GM13977 (cell line): ENCODE measurements around the gene FAM117B.
"Not testable (repeated sequence)": the region's sequence is repeated elsewhere in the genome, so short reads cannot be mapped to it uniquely, and the experiment has no call there.

Experiments used
- DNase-seq: peaks from one replicate; pipeline ENCODE4 v3.0.0; 2012; ENCODE audit warnings: low spot score
- CTCF ChIP-seq: IDR thresholded peaks from 2 replicates; pipeline ENCODE4 v1.5.1; 2012; ENCODE audit warnings: mild to moderate bottlenecking, control low read depth; ENCODE audit not compliant: insufficient read depth; ENCODE audit errors: extremely low read depth, missing control alignments
- in situ Hi-C: fragments of 300-500 bp; cut with MboI; formaldehyde crosslinking; loops from one replicate; pipeline ENCODE4 v1.12.0; 2022; ENCODE audit warnings: low sequenced_read_pairs, low pct_unique_long_range_greater_than_20kb, mixed read lengths, inconsistent platforms; ENCODE audit not compliant: unreplicated experiment

FAM117B gene

DNA sequence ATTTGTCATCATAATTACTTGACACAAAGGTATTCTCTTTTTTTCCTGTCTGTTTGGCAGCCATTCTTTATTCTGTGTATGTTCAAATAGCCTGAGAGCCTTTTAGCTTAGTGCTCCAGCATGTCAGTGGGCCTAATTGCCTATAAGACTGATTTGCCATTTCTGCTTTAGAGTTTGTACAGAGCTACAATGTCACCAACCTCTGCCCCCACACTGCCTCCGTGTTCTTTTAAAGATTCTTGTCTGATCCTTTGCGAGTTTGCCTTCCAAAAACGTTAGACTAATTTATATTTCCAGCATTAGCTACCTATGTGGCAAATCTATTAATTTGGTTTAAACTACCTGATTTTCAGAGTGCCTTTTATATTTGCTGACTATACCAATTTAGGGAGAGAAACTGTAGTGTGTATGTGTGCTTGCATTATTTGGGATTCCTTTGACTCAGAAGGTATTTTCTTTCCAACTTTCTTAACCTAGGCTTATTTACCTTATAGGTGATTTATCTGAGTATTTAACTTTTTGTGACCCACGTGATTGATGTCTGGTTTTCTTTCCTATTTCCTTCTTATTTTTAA, 70.8 kb downstream of the FAM117B start:
- TF ChIP-seq CTCF = no peak
- DNase-seq = no peak
- in situ Hi-C loops = no loop called here

DNA sequence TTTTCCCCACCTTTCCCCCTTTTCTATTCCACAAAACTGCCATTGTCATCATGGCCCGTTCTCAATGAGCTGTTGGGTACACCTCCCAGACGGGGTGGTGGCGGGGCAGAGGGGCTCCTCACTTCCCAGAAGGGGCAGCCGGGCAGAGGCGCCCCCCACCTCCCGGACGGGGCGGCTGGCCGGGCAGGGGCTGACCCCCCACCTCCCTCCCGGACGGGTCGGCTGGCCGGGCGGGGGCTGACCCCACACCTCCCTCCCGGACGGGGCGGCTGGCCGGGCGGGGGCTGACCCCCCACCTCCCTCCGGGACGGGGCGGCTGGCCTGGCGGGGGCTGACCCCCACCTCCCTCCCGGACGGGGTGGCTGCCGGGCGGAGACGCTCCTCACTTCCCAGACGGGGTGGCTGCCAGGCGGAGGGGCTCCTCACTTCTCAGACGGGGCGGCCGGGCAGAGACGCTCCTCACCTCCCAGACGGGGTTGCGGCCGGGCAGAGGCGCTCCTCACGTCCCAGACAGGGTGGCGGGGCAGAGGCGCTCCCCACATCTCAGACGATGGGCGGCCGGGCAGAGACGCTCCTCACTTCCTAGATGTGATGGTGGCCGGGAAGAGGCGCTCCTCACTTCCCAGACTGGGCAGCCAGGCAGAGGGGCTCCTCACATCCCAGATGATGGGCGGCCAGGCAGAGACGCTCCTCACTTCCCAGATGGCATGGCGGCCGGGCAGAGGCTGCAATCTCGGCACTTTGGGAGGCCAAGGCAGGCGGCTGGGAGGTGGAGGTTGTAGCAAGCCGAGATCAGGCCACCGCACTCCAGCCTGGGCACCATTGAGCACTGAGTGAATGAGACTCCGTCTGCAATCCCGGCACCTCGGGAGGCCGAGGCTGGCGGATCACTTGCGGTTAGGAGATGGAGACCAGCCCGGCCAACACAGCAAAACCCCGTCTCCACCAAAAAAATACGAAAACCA, 80.5 kb downstream of the FAM117B start:
- in situ Hi-C loops, DNase-seq: not testable (repeated sequence)

GRCh38 chr2:202716114-202716718, 81.4 kb downstream of the FAM117B start:
- in situ Hi-C loops = no loop called here
- no peak for DNase-seq
- no peak for TF ChIP-seq CTCF

- in situ Hi-C loops = no loop called here
- no peak for TF ChIP-seq CTCF
- no peak for DNase-seq
These were observed 82.3 kb downstream of the FAM117B start for GRCh38 chr2:202716953-202717597.

DNA sequence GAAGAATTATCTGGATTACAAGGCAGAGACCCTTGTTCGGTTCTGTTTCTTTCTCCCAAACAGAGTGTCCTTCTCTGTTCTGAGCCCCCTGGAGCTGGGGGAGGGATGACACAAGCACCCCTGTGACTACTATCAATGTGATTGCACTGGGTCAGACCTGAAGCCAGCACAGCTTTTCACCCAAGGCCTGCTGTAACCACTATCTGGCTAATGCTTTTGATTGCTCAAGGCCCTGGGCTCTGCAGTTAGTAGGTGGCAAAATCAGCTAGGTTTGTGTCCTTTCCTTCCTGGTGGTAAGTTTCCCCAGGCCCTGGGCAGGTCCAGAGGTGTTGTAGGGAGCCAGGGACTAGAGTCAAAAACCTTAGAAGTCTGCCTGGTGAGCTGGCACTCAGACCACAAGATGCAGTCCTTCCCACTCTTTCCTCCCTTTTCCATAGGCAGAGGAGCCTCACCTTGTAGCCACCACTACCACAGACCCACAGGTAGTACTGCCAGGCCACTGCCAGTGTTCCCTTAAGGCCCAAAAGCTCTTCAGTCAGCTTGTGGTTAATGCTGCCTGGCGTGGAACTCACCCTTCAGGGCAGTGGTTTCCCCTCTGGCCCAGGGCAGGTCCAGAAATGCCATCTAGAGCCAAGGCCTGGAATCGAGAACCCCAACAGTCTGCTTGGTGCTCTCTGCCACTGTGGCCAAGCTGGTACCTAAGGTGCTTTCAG, 83.0 kb downstream of the FAM117B start:
- no peak for DNase-seq
- in situ Hi-C loops = no loop called here
- no peak for TF ChIP-seq CTCF

DNA sequence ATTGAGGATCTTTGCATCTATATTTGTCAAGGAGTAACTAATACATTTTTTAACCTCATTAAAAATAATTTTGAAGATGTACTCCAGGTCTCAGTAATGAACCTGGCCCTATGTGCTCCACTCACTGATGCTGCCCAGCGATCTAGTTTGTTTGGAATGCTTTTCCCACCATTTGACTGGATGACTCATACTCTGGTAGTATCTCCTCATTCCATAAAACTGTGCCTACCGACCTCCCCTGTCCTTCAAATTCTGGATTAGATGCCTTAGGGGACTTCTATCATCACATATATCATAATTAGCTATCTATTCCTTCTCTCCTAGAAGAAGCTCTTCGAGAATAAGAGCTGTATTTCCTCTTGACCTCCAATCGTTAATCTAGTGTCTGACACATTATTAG, 83.8 kb downstream of the FAM117B start:
- in situ Hi-C loops = no loop called here
- no peak for DNase-seq

More for the DNA sequence above, 83.8 kb downstream of the FAM117B start:
- TF ChIP-seq CTCF = no peak
